WERI-Rb-1 (cell line): Measurements from ENCODE around the gene STK11IP.

Source experiments
- DNase-seq: peaks from one replicate; pipeline ENCODE4 v3.0.0-alpha.2; 2020
- H3K27ac ChIP-seq: fragments of 250-450 bp; sonication (Bioruptor Pico); 2 replicates; pipeline ENCODE4 v1.5.1; 2020; ENCODE audit warnings: mild to moderate bottlenecking, moderate library complexity
- H3K27me3 ChIP-seq: fragments of 250-450 bp; sonication (Bioruptor Pico); 2 replicates; pipeline ENCODE4 v1.5.1; 2021; ENCODE audit warnings: mild to moderate bottlenecking, low read depth, moderate library complexity; ENCODE audit not compliant: insufficient read depth, severe bottlenecking
- H3K36me3 ChIP-seq: fragments of 250-450 bp; sonication (Bioruptor Pico); 2 replicates; pipeline ENCODE4 v1.5.1; 2020; ENCODE audit warnings: mild to moderate bottlenecking, moderate library complexity
- H3K4me3 ChIP-seq: 2 replicates; pipeline ENCODE4 v1.5.1; 2011; ENCODE audit warnings: low read depth, mild to moderate bottlenecking, control low read depth, low read length
- H3K9me3 ChIP-seq: fragments of 250-450 bp; sonication (Bioruptor Pico); 2 replicates; pipeline ENCODE4 v1.5.1; 2021; ENCODE audit warnings: mild to moderate bottlenecking, moderate library complexity; ENCODE audit not compliant: severe bottlenecking
- TF ChIP-seq, protein P1 (sequence below): IDR thresholded peaks from 2 replicates; pipeline ENCODE4 v1.5.1; 2011; ENCODE audit warnings: low read depth, mild to moderate bottlenecking, control low read depth, inconsistent platforms, low read length

The STK11IP gene

GRCh38 chr2:219636144-219636915, 38.7 kb downstream of the STK11IP start:
- DNase-seq = no peak
- no peaks in the 10 kb centered on the region for H3K9me3 ChIP-seq

GRCh38 chr2:219636941-219637841, 39.5 kb downstream of the STK11IP start:
- TF ChIP-seq, protein P1, sequence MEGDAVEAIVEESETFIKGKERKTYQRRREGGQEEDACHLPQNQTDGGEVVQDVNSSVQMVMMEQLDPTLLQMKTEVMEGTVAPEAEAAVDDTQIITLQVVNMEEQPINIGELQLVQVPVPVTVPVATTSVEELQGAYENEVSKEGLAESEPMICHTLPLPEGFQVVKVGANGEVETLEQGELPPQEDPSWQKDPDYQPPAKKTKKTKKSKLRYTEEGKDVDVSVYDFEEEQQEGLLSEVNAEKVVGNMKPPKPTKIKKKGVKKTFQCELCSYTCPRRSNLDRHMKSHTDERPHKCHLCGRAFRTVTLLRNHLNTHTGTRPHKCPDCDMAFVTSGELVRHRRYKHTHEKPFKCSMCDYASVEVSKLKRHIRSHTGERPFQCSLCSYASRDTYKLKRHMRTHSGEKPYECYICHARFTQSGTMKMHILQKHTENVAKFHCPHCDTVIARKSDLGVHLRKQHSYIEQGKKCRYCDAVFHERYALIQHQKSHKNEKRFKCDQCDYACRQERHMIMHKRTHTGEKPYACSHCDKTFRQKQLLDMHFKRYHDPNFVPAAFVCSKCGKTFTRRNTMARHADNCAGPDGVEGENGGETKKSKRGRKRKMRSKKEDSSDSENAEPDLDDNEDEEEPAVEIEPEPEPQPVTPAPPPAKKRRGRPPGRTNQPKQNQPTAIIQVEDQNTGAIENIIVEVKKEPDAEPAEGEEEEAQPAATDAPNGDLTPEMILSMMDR = no peak

More at GRCh38 chr2:219636144-219636915, 38.7 kb downstream of the STK11IP start:
- peaks cover 2% of the 10 kb centered on the region; the same call in 1 of the 2 replicates for H3K36me3 ChIP-seq
- no peaks in the 10 kb centered on the region for H3K27me3 ChIP-seq
- H3K27ac ChIP-seq = no peak overlapping the region
- TF ChIP-seq, protein P1 = no peak
- no peak overlapping the region for H3K4me3 ChIP-seq

DNA sequence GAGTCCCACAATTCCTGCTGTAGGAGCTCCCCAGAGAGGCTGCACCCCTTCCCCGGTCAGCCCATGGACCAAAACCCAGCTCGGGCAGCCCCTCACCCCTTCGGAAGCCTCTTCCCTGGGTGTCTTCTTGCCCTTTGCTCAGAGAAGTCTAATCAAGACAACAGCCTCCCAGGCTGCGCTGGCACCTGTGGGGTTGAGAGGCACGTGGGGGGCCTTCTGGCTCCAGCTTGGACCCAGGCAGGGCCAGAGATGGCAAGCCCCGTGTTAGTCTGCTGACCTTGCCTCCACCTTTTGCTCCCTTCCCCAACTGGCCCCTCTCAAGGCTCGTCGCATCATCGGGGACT, 40.2 kb downstream of the STK11IP start:
- TF ChIP-seq, protein P1 = no peak
- Histone ChIP-seq H3K4me3 (no peak overlapping the region), H3K36me3 (peaks cover 3% of the 10 kb centered on the region; the same call in 1 of the 2 replicates), H3K27me3 (no peaks in the 10 kb centered on the region), H3K27ac (no peak overlapping the region), H3K9me3 (no peaks in the 10 kb centered on the region)
- DNase-seq = no peak

More at GRCh38 chr2:219636941-219637841, 39.5 kb downstream of the STK11IP start:
- Histone ChIP-seq H3K27me3 (no peaks in the 10 kb centered on the region), H3K36me3 (peaks cover 3% of the 10 kb centered on the region; the same call in 1 of the 2 replicates), H3K4me3 (no peak overlapping the region), H3K9me3 (no peaks in the 10 kb centered on the region), H3K27ac (no peak overlapping the region)
- DNase-seq = no peak

- H3K27me3 ChIP-seq = no peaks in the 10 kb centered on the region
- DNase-seq = peak; percentile 52
- no peaks in the 10 kb centered on the region for H3K9me3 ChIP-seq
- H3K36me3 ChIP-seq = peaks cover 3% of the 10 kb centered on the region; the same call in 1 of the 2 replicates
- TF ChIP-seq, protein P1 = peak; percentile 62
- no peak overlapping the region for H3K27ac ChIP-seq
- H3K4me3 ChIP-seq = no peak overlapping the region
Measured at GRCh38 chr2:219638217-219638947, 40.7 kb downstream of the STK11IP start.

GRCh38 chr2:219638948-219639755, 41.5 kb downstream of the STK11IP start:
- no peak overlapping the region for H3K4me3 ChIP-seq
- TF ChIP-seq, protein P1 = no peak

More at GRCh38 chr2:219638948-219639755, 41.5 kb downstream of the STK11IP start:
- no peaks in the 10 kb centered on the region for H3K9me3 ChIP-seq
- no peak for DNase-seq
- H3K36me3 ChIP-seq = peaks cover 3% of the 10 kb centered on the region; the same call in 1 of the 2 replicates
- no peaks in the 10 kb centered on the region for H3K27me3 ChIP-seq
- no peak overlapping the region for H3K27ac ChIP-seq
